GM12801 (cell line): ENCODE results near the gene PLPPR5.

Source experiments
- CTCF ChIP-seq: IDR thresholded peaks from one replicate; pipeline ENCODE4 v1.5.1; 2011; ENCODE audit warnings: control low read depth; ENCODE audit not compliant: insufficient read length; ENCODE audit errors: extremely low read depth

PLPPR5 gene

GRCh38 chr1:98985687-98986086, 19.0 kb downstream of the PLPPR5 start:
- TF ChIP-seq CTCF = no peak

- no peak for TF ChIP-seq CTCF
These were observed 22.6 kb downstream of the PLPPR5 start for GRCh38 chr1:98981917-98982513.

- TF ChIP-seq CTCF = no peak
These were observed 25.2 kb downstream of the PLPPR5 start for GRCh38 chr1:98979463-98979862.

- TF ChIP-seq CTCF = no peak
These were observed 28.9 kb downstream of the PLPPR5 start for GRCh38 chr1:98975810-98976209.

- TF ChIP-seq CTCF = no peak
These were observed 29.5 kb downstream of the PLPPR5 start for GRCh38 chr1:98975113-98975512.

- TF ChIP-seq CTCF = no peak
These were observed 34.7 kb downstream of the PLPPR5 start for GRCh38 chr1:98969798-98970490.

GRCh38 chr1:98967122-98967521, 37.5 kb downstream of the PLPPR5 start:
- no peak for TF ChIP-seq CTCF
